GM12892 (cell line): Measurements from ENCODE around the gene PRSS58.

Experiments used
- POLR2A ChIP-seq: IDR thresholded peaks from 2 replicates; pipeline ENCODE4 v1.6.1; 2011; ENCODE audit warnings: low read depth, low read length, control low read depth
- POLR2AphosphoS5 ChIP-seq: IDR thresholded peaks from 2 replicates; pipeline ENCODE4 v1.6.1; 2011; ENCODE audit warnings: low read depth, low read length, control low read depth
- TAF1 ChIP-seq: IDR thresholded peaks from 2 replicates; pipeline ENCODE4 v1.6.1; 2011; ENCODE audit warnings: low read depth, mild to moderate bottlenecking, control low read depth, low read length, borderline replicate concordance

- no peak for TF ChIP-seq TAF1
- no peak for TF ChIP-seq POLR2AphosphoS5
- TF ChIP-seq POLR2A: no peak
Measured at GRCh38 chr7:142243823-142244222, 14.0 kb downstream of the PRSS58 start.
